T-helper 17 cell (primary cell): ENCODE results near the gene ERP44. TPM values are rescaled to one million over a fixed set of nuclear protein-coding genes. Genes with fewer than 3 reads are reported as not detected.
"Not testable (repeated sequence)": the region's sequence is repeated elsewhere in the genome, so short reads cannot be mapped to it uniquely, and the experiment has no call there.

Source experiments
- ATAC-seq: fragments of 150-1000 bp; cut with Tn5 transposase; 2 replicates; pipeline ENCODE4 v1.10.0; 2021; ENCODE audit warnings: mild to moderate bottlenecking, moderate library complexity
- DNase-seq, 3 donors: peaks; one replicate each; pipeline versions ENCODE4 v3.0.0 to v3.0.0-alpha.2; 2020 to 2021
- H3K9me3 ChIP-seq: one replicate; pipeline ENCODE4 v1.7.0; 2013; ENCODE audit warnings: low read length, mild to moderate bottlenecking; ENCODE audit not compliant: control insufficient read depth, poor library complexity, severe bottlenecking
- H3K27ac Mint-ChIP-seq: one replicate; pipeline ENCODE4 v1.8.0; 2022; ENCODE audit warnings: mild to moderate bottlenecking, moderate library complexity, mixed read lengths
- H3K27me3 Mint-ChIP-seq: one replicate; pipeline ENCODE4 v1.8.0; 2022; ENCODE audit warnings: mixed read lengths
- H3K36me3 Mint-ChIP-seq: one replicate; pipeline ENCODE4 v1.8.0; 2022; ENCODE audit warnings: low read depth, mixed read lengths
- H3K4me1 Mint-ChIP-seq: one replicate; pipeline ENCODE4 v1.8.0; 2022; ENCODE audit warnings: mild to moderate bottlenecking, mixed read lengths
- H3K4me3 Mint-ChIP-seq: one replicate; pipeline ENCODE4 v1.8.0; 2022; ENCODE audit warnings: mild to moderate bottlenecking, moderate library complexity, mixed read lengths
- total RNA-seq, 4 donors: library from RNA in 2 of 4; stranded (reverse) in 2 of 4; gene quantifications; one replicate each; pipeline ENCODE4 v1.2.3 and lab custom pipeline; 2022 to 2026

The ERP44 gene
- total RNA-seq, 2 donors from 2014 or later, result 11.6 to 12.4 TPM

- DNase-seq, H3K27ac Mint-ChIP-seq, H3K9me3 ChIP-seq, H3K27me3 Mint-ChIP-seq, H3K36me3 Mint-ChIP-seq, H3K4me3 Mint-ChIP-seq, ATAC-seq: not testable (repeated sequence)
- peaks cover 35% of the 10 kb centered on the region for H3K4me1 Mint-ChIP-seq
These were observed 4.4 kb downstream of the ERP44 start for GRCh38 chr9:100094411-100094810.

- no peak overlapping the region for H3K27ac Mint-ChIP-seq
These were observed 6.7 kb downstream of the ERP44 start for GRCh38 chr9:100092066-100092465.

GRCh38 chr9:100091650-100092049 lies 7.2 kb downstream of the ERP44 start:
- H3K4me1 Mint-ChIP-seq, result peaks cover 45% of the 10 kb centered on the region
- no peaks in the 10 kb centered on the region for H3K9me3 ChIP-seq
- H3K27me3 Mint-ChIP-seq, result no peaks in the 10 kb centered on the region
- no peak overlapping the region for H3K4me3 Mint-ChIP-seq
- no peak for ATAC-seq
- no peaks in the 10 kb centered on the region for H3K36me3 Mint-ChIP-seq
- no peak for DNase-seq
- no peak overlapping the region for H3K27ac Mint-ChIP-seq

More at GRCh38 chr9:100092066-100092465, 6.7 kb downstream of the ERP44 start:
- Mint-ChIP-seq H3K27me3 (no peaks in the 10 kb centered on the region), H3K4me1 (peaks cover 45% of the 10 kb centered on the region), H3K36me3 (no peaks in the 10 kb centered on the region), H3K4me3 (no peak overlapping the region)
- no peaks in the 10 kb centered on the region for H3K9me3 ChIP-seq
- ATAC-seq (no peak), DNase-seq (no peak)

GRCh38 chr9:100090880-100091279 lies 7.9 kb downstream of the ERP44 start:
- H3K27me3 Mint-ChIP-seq, result no peaks in the 10 kb centered on the region
- no peak for ATAC-seq
- no peak overlapping the region for H3K4me3 Mint-ChIP-seq
- H3K9me3 ChIP-seq, result no peaks in the 10 kb centered on the region
- H3K4me1 Mint-ChIP-seq, result peaks cover 44% of the 10 kb centered on the region
- DNase-seq, result no peak
- H3K36me3 Mint-ChIP-seq, result peaks cover 2% of the 10 kb centered on the region
- peak overlapping the region; percentile 67 for H3K27ac Mint-ChIP-seq

DNA sequence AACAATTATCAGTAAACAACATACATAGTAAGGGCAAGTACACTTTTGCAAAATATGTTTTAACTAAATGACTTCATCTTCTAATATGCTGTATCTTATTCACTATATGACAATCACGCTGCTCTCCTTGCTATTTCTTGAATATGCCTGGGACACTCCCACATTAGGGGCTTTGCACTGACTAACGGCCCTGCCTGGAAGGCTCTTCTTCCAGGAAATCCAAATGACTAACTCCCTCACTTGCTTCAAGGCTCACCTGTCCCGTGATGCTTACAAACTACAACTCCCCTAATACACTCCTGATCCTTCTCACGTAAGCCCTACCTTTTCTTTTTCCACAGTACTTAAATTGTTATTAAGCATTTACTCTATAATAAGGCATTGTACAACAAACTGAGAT lies 10.6 kb downstream of the ERP44 start:
- DNase-seq (no peak), ATAC-seq (no peak)
- no peaks in the 10 kb centered on the region for H3K27me3 Mint-ChIP-seq
- H3K9me3 ChIP-seq, result no peaks in the 10 kb centered on the region
- H3K4me3 Mint-ChIP-seq, result peak overlapping the region; percentile 74
- H3K4me1 Mint-ChIP-seq, result peaks cover 50% of the 10 kb centered on the region
- H3K27ac Mint-ChIP-seq, result peak overlapping the region; percentile 92
- peaks cover 2% of the 10 kb centered on the region for H3K36me3 Mint-ChIP-seq

GRCh38 chr9:100087218-100087617 lies 11.6 kb downstream of the ERP44 start:
- no peaks in the 10 kb centered on the region for H3K9me3 ChIP-seq
- peaks cover 52% of the 10 kb centered on the region for H3K4me1 Mint-ChIP-seq
- peak overlapping the region; percentile 92 for H3K27ac Mint-ChIP-seq
- no peaks in the 10 kb centered on the region for H3K27me3 Mint-ChIP-seq
- H3K36me3 Mint-ChIP-seq, result peaks cover 2% of the 10 kb centered on the region
- peak overlapping the region; percentile 69 for H3K4me3 Mint-ChIP-seq
- DNase-seq (no peak), ATAC-seq (no peak)

DNA sequence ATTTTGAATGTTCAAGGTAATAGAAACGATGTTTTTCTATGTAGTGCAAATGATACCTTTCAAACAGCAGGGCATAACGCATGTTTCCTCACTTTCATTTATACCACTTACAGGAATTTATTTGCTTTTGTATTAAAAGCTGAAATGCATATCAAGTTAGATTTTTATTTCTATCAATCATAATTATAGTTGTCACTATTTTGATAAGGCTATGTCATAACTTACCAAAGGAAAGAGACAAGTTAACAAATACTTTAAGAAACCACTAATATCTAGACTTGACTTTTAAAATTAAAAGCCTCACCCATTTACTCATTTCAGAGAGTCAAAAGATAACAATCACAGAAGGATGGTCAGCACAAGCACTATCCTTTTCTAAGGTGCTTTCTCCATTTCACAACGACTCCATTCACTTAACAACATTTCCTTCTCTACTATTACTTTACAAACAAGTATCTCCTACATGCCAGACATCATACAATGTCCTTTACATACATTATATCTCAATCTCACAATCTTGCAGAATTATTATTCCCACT lies 12.6 kb downstream of the ERP44 start:
- Mint-ChIP-seq H3K27ac (peak overlapping the region; percentile 86), H3K36me3 (peaks cover 2% of the 10 kb centered on the region), H3K4me3 (no peak overlapping the region), H3K27me3 (no peaks in the 10 kb centered on the region), H3K4me1 (peaks cover 48% of the 10 kb centered on the region)
- H3K9me3 ChIP-seq, result no peaks in the 10 kb centered on the region
- DNase-seq, result no peak
- no peak for ATAC-seq

GRCh38 chr9:100084734-100085133 lies 14.1 kb downstream of the ERP44 start:
- Mint-ChIP-seq H3K27me3 (no peaks in the 10 kb centered on the region), H3K4me3 (no peak overlapping the region), H3K27ac (peak overlapping the region; percentile 75), H3K4me1 (peaks cover 54% of the 10 kb centered on the region), H3K36me3 (peaks cover 2% of the 10 kb centered on the region)
- peak; percentile 94 for ATAC-seq
- H3K9me3 ChIP-seq, result no peaks in the 10 kb centered on the region
- no peak for DNase-seq

- ATAC-seq (peak; percentile 33), DNase-seq (no peak)
- no peaks in the 10 kb centered on the region for H3K27me3 Mint-ChIP-seq
- H3K36me3 Mint-ChIP-seq, result peaks cover 2% of the 10 kb centered on the region
- peak overlapping the region; percentile 80 for H3K27ac Mint-ChIP-seq
- H3K9me3 ChIP-seq, result no peaks in the 10 kb centered on the region
- H3K4me1 Mint-ChIP-seq, result peaks cover 53% of the 10 kb centered on the region
- no peak overlapping the region for H3K4me3 Mint-ChIP-seq
These were observed 14.7 kb downstream of the ERP44 start for GRCh38 chr9:100084128-100084453.

DNA sequence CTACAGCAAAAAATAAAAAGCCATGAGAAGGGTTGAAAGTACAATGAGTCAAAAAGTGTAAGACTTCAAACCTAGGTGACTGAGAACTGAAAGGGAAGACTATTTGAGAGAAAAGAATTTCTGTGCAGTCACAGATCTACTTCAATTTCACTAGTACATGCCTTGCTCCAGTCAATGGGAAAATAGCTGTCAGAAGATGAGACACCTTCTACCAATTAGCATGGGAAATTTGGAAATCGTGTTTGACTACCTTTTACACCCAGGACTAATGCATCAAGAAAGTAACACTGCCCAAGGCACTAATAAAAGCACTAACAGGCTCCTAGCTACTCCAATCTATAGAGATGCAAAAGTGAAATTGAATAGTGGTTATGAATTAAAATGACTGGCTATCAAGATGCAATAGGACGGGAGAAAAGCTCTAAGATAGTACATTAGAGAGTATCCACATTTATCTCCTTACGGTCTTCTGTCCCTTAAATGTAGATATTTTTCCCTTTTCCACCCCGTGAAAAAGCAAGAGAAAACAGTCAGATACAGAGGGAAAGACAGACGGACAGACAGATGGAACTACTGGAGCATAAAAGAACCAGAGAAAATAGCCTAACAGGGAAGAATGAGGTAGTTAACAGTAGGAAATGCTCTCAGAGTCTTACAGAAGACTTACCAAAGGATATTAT lies 15.2 kb downstream of the ERP44 start:
- Mint-ChIP-seq H3K4me1 (peaks cover 52% of the 10 kb centered on the region), H3K4me3 (peak overlapping the region; percentile 71), H3K36me3 (peaks cover 2% of the 10 kb centered on the region), H3K27ac (peak overlapping the region; percentile 80), H3K27me3 (no peaks in the 10 kb centered on the region)
- no peaks in the 10 kb centered on the region for H3K9me3 ChIP-seq
- ATAC-seq (no peak), DNase-seq (no peak)

DNA sequence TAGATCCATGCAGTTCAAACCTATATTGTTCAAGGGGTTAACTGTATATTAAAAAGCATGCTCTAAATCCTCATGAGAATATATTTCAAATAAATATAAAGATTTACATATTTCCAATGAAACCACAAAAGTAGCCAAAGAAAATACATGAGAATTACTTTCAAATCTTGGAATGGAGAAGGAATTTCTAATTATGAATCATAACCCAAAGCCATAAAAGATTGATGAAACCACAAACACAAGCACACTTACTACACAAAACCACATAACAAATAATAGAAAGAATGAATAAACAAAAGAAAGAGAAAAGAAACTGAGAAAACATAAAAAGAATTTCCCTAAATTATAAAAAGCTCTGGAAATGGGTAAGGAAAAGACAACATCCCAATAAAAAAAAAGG lies 16.0 kb downstream of the ERP44 start:
- ATAC-seq (no peak), DNase-seq (no peak)
- peak overlapping the region; percentile 12 for H3K4me3 Mint-ChIP-seq
- no peak overlapping the region for H3K27ac Mint-ChIP-seq
- H3K9me3 ChIP-seq, result no peaks in the 10 kb centered on the region
- peaks cover 46% of the 10 kb centered on the region for H3K4me1 Mint-ChIP-seq
- H3K36me3 Mint-ChIP-seq, result peaks cover 2% of the 10 kb centered on the region
- no peaks in the 10 kb centered on the region for H3K27me3 Mint-ChIP-seq

GRCh38 chr9:100076256-100076655 lies 22.5 kb downstream of the ERP44 start:
- not testable (repeated sequence) for H3K27me3 Mint-ChIP-seq, H3K27ac Mint-ChIP-seq, H3K9me3 ChIP-seq, H3K4me3 Mint-ChIP-seq, H3K36me3 Mint-ChIP-seq, DNase-seq, ATAC-seq
- peaks cover 22% of the 10 kb centered on the region for H3K4me1 Mint-ChIP-seq

DNA sequence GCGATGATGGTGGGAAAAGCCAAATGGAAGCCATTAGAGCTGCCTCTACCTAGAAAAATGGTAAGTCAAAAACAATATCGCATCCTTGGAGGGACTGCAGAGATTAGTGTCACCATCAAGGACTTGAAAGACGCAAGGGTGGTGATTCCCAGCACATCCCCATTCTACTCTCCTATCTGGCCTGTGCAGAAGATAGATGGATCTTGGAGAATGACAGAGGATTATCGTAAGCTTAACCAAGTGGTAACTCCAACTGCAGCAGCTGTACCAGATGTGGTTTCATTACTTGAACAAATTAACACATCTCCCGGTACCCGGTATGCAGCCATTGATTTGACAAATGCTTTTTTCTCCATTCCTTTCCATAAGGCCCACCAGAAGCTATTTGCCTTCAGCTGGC lies 23.8 kb downstream of the ERP44 start:
- H3K9me3 ChIP-seq, result no peaks in the 10 kb centered on the region
- no peak overlapping the region for H3K4me3 Mint-ChIP-seq
- peaks cover 19% of the 10 kb centered on the region for H3K4me1 Mint-ChIP-seq
- no peaks in the 10 kb centered on the region for H3K27me3 Mint-ChIP-seq
- no peaks in the 10 kb centered on the region for H3K36me3 Mint-ChIP-seq
- no peak overlapping the region for H3K27ac Mint-ChIP-seq
- ATAC-seq, result no peak
- no peak for DNase-seq

DNA sequence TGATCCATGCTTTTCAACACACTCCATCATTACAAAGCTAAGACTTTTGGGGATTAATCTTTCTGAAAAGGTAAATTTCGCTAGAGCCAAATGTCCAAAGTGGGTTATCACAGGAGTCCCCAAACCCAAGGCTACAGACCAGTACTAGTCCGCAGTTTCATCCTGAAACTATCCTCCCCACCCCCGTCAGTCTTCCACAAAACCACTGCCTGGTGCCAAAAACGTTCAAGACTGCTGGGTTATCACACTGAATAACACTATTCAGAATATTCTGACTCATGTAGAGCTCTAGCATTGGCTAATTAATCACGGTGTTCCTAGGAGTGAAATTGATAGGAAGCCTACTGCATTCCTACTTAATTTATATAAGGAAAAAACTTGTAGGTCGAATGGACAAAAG lies 24.7 kb downstream of the ERP44 start:
- no peak overlapping the region for H3K4me3 Mint-ChIP-seq
- H3K9me3 ChIP-seq, result no peaks in the 10 kb centered on the region
- H3K36me3 Mint-ChIP-seq, result no peaks in the 10 kb centered on the region
- DNase-seq (no peak), ATAC-seq (no peak)
- peaks cover 17% of the 10 kb centered on the region for H3K4me1 Mint-ChIP-seq
- no peaks in the 10 kb centered on the region for H3K27me3 Mint-ChIP-seq
- H3K27ac Mint-ChIP-seq, result no peak overlapping the region
